Fibroblast of the conjunctiva (primary cell): Measurements from ENCODE around the gene DPYSL4.

Source experiments
- DNase-seq: peaks from one replicate; pipeline ENCODE4 v3.0.0-alpha.2; 2010; ENCODE audit warnings: low read depth

Gene DPYSL4

GRCh38 chr10:132243141-132243540 is 56.4 kb downstream of the DPYSL4 start:
- no peak for DNase-seq

- no peak for DNase-seq
These were observed 56.9 kb downstream of the DPYSL4 start for GRCh38 chr10:132243626-132244025.

GRCh38 chr10:132245056-132245455 is 58.3 kb downstream of the DPYSL4 start:
- DNase-seq: no peak

- DNase-seq: no peak
These were observed 59.5 kb downstream of the DPYSL4 start for GRCh38 chr10:132246296-132246695.

GRCh38 chr10:132247943-132248342 is 61.2 kb downstream of the DPYSL4 start:
- no peak for DNase-seq

GRCh38 chr10:132248455-132249225 is 61.9 kb downstream of the DPYSL4 start:
- DNase-seq: no peak

- DNase-seq: no peak
These were observed 62.5 kb downstream of the DPYSL4 start for GRCh38 chr10:132249226-132249724.

- DNase-seq: no peak
These were observed 63.2 kb downstream of the DPYSL4 start for GRCh38 chr10:132249824-132250375.

- DNase-seq: no peak
These were observed 64.0 kb downstream of the DPYSL4 start for GRCh38 chr10:132250481-132251475.

GRCh38 chr10:132251928-132252327 is 65.2 kb downstream of the DPYSL4 start:
- DNase-seq: no peak

GRCh38 chr10:132252412-132252811 is 65.7 kb downstream of the DPYSL4 start:
- no peak for DNase-seq

GRCh38 chr10:132253092-132253687 is 66.4 kb downstream of the DPYSL4 start:
- no peak for DNase-seq

- DNase-seq: no peak
These were observed 68.1 kb downstream of the DPYSL4 start for GRCh38 chr10:132254841-132255240.
